ENCODE measurements around the gene CENPVL2. TPM values are rescaled to one million over a fixed set of nuclear protein-coding genes. Genes with fewer than 3 reads are reported as not detected.
"Not testable (repeated sequence)": the region's sequence is repeated elsewhere in the genome, so short reads cannot be mapped to it uniquely, and the experiment has no call there.

The CENPVL2 gene
- total RNA-seq = not detected

DNA sequence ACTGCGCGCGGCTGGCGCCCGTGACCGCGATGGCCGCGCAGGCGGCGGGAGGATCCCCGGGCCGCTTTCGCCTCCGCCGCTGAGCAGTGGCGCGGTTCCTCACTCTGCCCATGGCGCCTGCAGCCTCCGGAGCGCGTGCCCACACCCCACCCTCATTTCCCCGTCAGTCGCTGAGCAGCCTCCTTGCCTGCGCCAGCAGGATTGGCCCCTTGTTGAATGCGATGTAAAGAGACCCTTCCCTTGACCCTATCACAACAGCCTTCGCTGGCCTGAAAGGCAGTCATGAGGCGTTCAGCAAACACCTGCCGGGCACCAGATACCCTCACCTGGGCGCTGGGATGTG is at the start of gene CENPVL2:
CENPVL2 (minus strand) TSS at position 112 of the 343 bp plus-strand sequence; CDS start at position 112, 0 bp downstream.
- not testable (repeated sequence) for H3K9ac ChIP-seq (ENCODE audit: low read depth in 1 of 3, low read length in 3 of 3); H3K27me3 ChIP-seq (ENCODE audit: control insufficient read depth in 3 of 3, insufficient read depth in 3 of 3, low read length in 3 of 3); H3K9me3 ChIP-seq (ENCODE audit: control insufficient read depth in 3 of 3, low read length in 3 of 3); H3K4me3 ChIP-seq (ENCODE audit: low read length in 3 of 3); H3K27ac ChIP-seq (ENCODE audit: low read depth, low read length); H3K4me1 ChIP-seq (ENCODE audit: control insufficient read depth in 3 of 3, insufficient read depth in 3 of 3, low read length in 3 of 3); H3K36me3 ChIP-seq (ENCODE audit: control insufficient read depth in 3 of 3, insufficient read depth in 3 of 3, low read length in 3 of 3)

DNA sequence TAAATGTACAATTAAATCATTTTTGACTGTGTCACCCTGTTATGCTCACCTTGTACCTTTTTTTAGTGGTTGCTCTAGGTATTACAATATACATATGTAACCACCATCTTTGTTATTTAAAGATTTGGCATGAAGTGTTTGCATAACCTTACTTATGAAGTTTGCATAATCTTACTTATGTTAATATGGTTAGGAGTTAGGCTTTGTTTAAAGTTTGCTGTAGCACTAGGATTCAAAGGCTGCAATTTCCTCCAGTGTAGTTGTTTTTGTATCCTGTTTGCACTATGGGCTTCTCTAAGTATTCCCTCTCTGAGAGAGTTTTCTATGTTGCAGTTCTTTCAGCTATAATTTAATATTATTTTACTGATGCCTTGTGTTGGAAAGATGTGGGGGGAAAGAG is 45.6 kb upstream of the CENPVL2 start:
- no peak overlapping the region for H3K9ac ChIP-seq (ENCODE audit: low read depth in 1 of 3, low read length in 3 of 3)
- H3K27me3 ChIP-seq (ENCODE audit: control insufficient read depth in 3 of 3, insufficient read depth in 3 of 3, low read length in 3 of 3) = peaks cover 0 to 13% (median 5%) of the 10 kb centered on the region in 3 donors
- H3K9me3 ChIP-seq (ENCODE audit: control insufficient read depth in 3 of 3, low read length in 3 of 3) = no peaks in the 10 kb centered on the region
- no peak overlapping the region for H3K27ac ChIP-seq (ENCODE audit: low read depth, low read length)
- no peak overlapping the region for H3K4me3 ChIP-seq (ENCODE audit: low read length in 3 of 3)
- no peaks in the 10 kb centered on the region for H3K4me1 ChIP-seq (ENCODE audit: control insufficient read depth in 3 of 3, insufficient read depth in 3 of 3, low read length in 3 of 3)
- H3K36me3 ChIP-seq (ENCODE audit: control insufficient read depth in 3 of 3, insufficient read depth in 3 of 3, low read length in 3 of 3) = no peaks in the 10 kb centered on the region

DNA sequence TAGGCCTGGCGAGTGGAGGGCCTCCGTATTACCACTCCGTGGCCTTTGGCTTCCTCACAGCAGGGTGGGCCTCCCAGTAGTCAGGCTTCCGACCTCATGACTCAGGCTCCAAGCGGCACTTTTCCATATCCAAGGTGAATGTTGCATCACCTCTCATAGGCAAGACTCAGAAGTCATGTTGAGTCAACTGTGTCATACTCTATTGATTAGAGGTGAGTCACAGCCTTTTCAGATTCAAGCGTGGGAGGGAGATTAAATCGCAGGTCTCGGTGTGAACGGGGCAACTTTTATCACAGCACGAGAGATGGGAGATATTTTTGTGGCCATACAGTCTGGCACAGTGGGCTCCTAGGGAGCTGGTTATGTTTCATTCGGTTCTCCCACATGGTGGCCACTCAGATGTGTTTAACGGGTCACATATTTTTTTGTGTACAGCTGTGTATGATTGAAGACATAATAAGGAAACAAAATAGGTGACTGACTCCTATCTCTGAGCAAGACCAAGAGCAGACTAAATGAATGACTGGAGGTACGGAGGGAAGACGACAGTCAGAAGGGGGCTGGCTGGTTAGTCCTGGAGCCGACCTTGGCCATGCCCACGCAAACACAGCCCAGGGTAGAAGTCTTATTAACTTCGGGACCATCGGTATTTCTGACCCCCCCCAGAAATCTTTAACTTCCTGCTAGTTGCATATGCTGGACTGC is 30.5 kb upstream of the CENPVL2 start:
- not testable (repeated sequence) for H3K36me3 ChIP-seq (ENCODE audit: control insufficient read depth in 3 of 3, insufficient read depth in 3 of 3, low read length in 3 of 3); H3K27me3 ChIP-seq (ENCODE audit: control insufficient read depth in 3 of 3, insufficient read depth in 3 of 3, low read length in 3 of 3); H3K4me3 ChIP-seq (ENCODE audit: low read length in 3 of 3); H3K9ac ChIP-seq (ENCODE audit: low read depth in 1 of 3, low read length in 3 of 3); H3K27ac ChIP-seq (ENCODE audit: low read depth, low read length); H3K4me1 ChIP-seq (ENCODE audit: control insufficient read depth in 3 of 3, insufficient read depth in 3 of 3, low read length in 3 of 3); H3K9me3 ChIP-seq (ENCODE audit: control insufficient read depth in 3 of 3, low read length in 3 of 3)

DNA sequence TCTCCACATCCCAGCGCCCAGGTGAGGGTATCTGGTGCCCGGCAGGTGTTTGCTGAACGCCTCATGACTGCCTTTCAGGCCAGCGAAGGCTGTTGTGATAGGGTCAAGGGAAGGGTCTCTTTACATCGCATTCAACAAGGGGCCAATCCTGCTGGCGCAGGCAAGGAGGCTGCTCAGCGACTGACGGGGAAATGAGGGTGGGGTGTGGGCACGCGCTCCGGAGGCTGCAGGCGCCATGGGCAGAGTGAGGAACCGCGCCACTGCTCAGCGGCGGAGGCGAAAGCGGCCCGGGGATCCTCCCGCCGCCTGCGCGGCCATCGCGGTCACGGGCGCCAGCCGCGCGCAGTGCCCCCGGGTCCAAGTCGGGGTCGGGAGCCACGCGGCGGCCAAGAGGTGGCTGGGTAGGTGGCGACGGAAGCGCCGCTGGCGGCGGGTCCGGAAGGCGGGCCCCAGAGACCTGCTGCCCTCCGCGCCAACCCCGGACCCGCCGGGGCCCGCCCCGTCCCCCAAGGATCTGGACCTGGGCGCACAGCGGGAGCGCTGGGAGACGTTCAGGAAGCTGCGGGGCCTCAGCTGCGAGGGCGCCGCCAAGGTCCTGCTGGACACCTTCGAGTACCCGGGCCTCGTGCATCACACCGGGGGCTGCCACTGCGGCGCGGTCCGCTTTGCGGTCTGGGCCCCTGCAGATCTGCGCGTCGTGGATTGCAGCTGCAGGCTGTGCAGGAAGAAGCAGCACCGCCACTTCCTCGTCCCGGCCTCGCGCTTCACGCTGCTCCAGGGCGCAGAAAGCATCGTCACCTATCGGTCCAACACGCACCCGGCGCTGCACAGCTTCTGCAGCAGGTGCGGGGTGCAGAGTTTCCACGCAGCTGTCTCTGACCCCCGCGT is 27.9 kb upstream of the CENPVL2 start, which contains the start of gene CENPVL1:
CENPVL1 (plus strand) TSS at position 236 of the 888 bp plus-strand sequence; CDS start at position 236, 0 bp downstream.
- not testable (repeated sequence) for H3K36me3 ChIP-seq (ENCODE audit: control insufficient read depth in 3 of 3, insufficient read depth in 3 of 3, low read length in 3 of 3); H3K27me3 ChIP-seq (ENCODE audit: control insufficient read depth in 3 of 3, insufficient read depth in 3 of 3, low read length in 3 of 3); H3K4me1 ChIP-seq (ENCODE audit: control insufficient read depth in 3 of 3, insufficient read depth in 3 of 3, low read length in 3 of 3); H3K27ac ChIP-seq (ENCODE audit: low read depth, low read length); H3K9ac ChIP-seq (ENCODE audit: low read depth in 1 of 3, low read length in 3 of 3); H3K9me3 ChIP-seq (ENCODE audit: control insufficient read depth in 3 of 3, low read length in 3 of 3); H3K4me3 ChIP-seq (ENCODE audit: low read length in 3 of 3)

DNA sequence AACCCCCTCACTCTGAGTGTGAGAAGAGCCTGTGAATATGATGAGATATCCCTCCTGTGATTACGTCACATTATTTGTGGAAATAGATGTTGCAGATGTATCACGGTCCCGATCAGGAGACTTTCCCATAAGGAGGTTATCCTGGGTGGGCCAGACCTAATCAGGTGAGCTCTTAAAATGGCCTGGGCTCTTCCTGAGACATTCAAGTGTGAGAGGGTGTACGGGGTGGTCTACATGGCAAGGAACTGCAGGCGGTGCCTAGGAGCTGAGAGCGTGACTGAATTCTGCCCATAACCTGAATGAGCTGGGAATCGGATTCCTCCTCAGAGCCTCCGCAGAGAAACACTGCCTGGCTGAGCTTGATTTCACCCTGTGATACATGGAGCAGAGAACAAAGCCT is 14.8 kb upstream of the CENPVL2 start:
- H3K4me3 ChIP-seq (ENCODE audit: low read length in 3 of 3) = no peak overlapping the region
- H3K9ac ChIP-seq (ENCODE audit: low read depth in 1 of 3, low read length in 3 of 3) = no peak overlapping the region
- H3K9me3 ChIP-seq (ENCODE audit: control insufficient read depth in 3 of 3, low read length in 3 of 3) = no peaks in the 10 kb centered on the region
- H3K4me1 ChIP-seq (ENCODE audit: control insufficient read depth in 3 of 3, insufficient read depth in 3 of 3, low read length in 3 of 3) = no peaks in the 10 kb centered on the region
- no peak overlapping the region for H3K27ac ChIP-seq (ENCODE audit: low read depth, low read length)
- H3K27me3 ChIP-seq (ENCODE audit: control insufficient read depth in 3 of 3, insufficient read depth in 3 of 3, low read length in 3 of 3) = peaks cover 0 to 14% (median 4%) of the 10 kb centered on the region in 3 donors
- H3K36me3 ChIP-seq (ENCODE audit: control insufficient read depth in 3 of 3, insufficient read depth in 3 of 3, low read length in 3 of 3) = no peaks in the 10 kb centered on the region

DNA sequence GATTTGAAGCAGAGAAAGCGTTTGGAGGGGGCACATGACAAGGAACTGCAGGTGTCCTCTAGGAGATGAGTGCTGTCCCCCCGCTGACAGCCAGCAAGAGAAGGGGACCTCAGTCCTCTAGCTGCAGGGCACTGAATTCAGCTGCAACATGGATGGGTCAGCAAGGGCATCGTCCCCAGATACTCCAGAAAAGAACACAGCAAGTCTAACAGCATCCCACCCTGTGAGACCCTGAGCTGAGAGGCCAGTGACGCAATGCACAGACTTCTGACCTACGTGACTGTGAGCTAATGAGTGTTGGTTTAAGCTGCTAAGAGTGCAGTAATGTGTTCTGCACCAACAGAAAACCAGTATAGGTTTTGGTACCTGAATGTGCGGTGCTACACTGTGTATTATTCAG is 11.6 kb upstream of the CENPVL2 start:
- H3K9me3 ChIP-seq (ENCODE audit: control insufficient read depth in 3 of 3, low read length in 3 of 3) = no peaks in the 10 kb centered on the region
- H3K36me3 ChIP-seq (ENCODE audit: control insufficient read depth in 3 of 3, insufficient read depth in 3 of 3, low read length in 3 of 3) = no peaks in the 10 kb centered on the region
- H3K9ac ChIP-seq (ENCODE audit: low read depth in 1 of 3, low read length in 3 of 3) = no peak overlapping the region
- no peaks in the 10 kb centered on the region for H3K4me1 ChIP-seq (ENCODE audit: control insufficient read depth in 3 of 3, insufficient read depth in 3 of 3, low read length in 3 of 3)
- H3K4me3 ChIP-seq (ENCODE audit: low read length in 3 of 3) = no peak overlapping the region
- H3K27me3 ChIP-seq (ENCODE audit: control insufficient read depth in 3 of 3, insufficient read depth in 3 of 3, low read length in 3 of 3) = peaks cover 0 to 9% (median 4%) of the 10 kb centered on the region in 3 donors
- no peak overlapping the region for H3K27ac ChIP-seq (ENCODE audit: low read depth, low read length)

DNA sequence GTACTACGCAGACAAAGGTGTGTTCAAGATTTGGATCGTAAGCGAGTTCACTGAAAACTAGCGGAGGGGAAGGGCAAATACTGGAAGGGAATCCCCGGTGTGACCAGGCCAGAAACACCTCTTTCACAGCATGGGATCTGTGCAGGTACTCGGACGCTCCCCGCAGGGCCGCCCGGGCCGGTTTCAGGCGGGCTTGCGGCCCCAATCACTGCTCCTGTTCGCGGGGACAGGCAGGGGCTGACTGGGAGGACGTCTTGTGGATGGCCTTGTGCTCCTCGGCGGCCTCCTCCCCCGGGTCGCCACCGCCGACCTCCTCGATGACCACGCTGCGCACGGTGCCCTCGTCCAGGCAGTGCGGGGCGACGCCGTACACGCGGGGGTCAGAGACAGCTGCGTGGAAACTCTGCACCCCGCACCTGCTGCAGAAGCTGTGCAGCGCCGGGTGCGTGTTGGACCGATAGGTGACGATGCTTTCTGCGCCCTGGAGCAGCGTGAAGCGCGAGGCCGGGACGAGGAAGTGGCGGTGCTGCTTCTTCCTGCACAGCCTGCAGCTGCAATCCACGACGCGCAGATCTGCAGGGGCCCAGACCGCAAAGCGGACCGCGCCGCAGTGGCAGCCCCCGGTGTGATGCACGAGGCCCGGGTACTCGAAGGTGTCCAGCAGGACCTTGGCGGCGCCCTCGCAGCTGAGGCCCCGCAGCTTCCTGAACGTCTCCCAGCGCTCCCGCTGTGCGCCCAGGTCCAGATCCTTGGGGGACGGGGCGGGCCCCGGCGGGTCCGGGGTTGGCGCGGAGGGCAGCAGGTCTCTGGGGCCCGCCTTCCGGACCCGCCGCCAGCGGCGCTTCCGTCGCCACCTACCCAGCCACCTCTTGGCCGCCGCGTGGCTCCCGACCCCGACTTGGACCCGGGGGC is 567 bp downstream of the CENPVL2 start:
- H3K4me3 ChIP-seq (ENCODE audit: low read length in 3 of 3); H3K9ac ChIP-seq (ENCODE audit: low read depth in 1 of 3, low read length in 3 of 3); H3K27me3 ChIP-seq (ENCODE audit: control insufficient read depth in 3 of 3, insufficient read depth in 3 of 3, low read length in 3 of 3); H3K27ac ChIP-seq (ENCODE audit: low read depth, low read length); H3K36me3 ChIP-seq (ENCODE audit: control insufficient read depth in 3 of 3, insufficient read depth in 3 of 3, low read length in 3 of 3); H3K9me3 ChIP-seq (ENCODE audit: control insufficient read depth in 3 of 3, low read length in 3 of 3); H3K4me1 ChIP-seq (ENCODE audit: control insufficient read depth in 3 of 3, insufficient read depth in 3 of 3, low read length in 3 of 3): not testable (repeated sequence)

DNA sequence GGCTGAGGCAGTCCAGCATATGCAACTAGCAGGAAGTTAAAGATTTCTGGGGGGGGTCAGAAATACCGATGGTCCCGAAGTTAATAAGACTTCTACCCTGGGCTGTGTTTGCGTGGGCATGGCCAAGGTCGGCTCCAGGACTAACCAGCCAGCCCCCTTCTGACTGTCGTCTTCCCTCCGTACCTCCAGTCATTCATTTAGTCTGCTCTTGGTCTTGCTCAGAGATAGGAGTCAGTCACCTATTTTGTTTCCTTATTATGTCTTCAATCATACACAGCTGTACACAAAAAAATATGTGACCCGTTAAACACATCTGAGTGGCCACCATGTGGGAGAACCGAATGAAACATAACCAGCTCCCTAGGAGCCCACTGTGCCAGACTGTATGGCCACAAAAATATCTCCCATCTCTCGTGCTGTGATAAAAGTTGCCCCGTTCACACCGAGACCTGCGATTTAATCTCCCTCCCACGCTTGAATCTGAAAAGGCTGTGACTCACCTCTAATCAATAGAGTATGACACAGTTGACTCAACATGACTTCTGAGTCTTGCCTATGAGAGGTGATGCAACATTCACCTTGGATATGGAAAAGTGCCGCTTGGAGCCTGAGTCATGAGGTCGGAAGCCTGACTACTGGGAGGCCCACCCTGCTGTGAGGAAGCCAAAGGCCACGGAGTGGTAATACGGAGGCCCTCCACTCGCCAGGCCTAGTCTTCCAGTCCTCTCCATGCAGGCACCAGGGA is 2.8 kb downstream of the CENPVL2 start:
- not testable (repeated sequence) for H3K27ac ChIP-seq (ENCODE audit: low read depth, low read length); H3K9ac ChIP-seq (ENCODE audit: low read depth in 1 of 3, low read length in 3 of 3); H3K4me3 ChIP-seq (ENCODE audit: low read length in 3 of 3); H3K27me3 ChIP-seq (ENCODE audit: control insufficient read depth in 3 of 3, insufficient read depth in 3 of 3, low read length in 3 of 3); H3K36me3 ChIP-seq (ENCODE audit: control insufficient read depth in 3 of 3, insufficient read depth in 3 of 3, low read length in 3 of 3); H3K9me3 ChIP-seq (ENCODE audit: control insufficient read depth in 3 of 3, low read length in 3 of 3); H3K4me1 ChIP-seq (ENCODE audit: control insufficient read depth in 3 of 3, insufficient read depth in 3 of 3, low read length in 3 of 3)

DNA sequence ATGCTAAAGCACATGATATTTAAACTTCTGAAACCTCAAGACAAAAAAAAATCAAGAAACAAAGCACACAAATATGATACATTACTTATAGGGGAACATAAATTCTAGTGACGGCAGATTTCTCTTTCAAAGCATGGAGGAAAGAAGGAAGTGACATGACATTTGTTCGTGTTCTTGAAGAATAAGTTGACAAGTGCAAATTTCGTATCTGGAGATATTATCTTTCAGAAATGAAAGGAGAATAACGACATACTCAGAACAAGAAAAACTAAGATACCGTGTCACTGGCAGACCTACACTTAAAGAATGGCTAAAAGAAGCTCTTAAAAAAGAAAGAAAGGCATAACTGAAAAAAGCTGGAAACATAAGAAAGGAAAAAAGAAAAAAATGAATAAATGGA is 16.6 kb downstream of the CENPVL2 start:
- Histone ChIP-seq H3K27ac (ENCODE audit: low read depth, low read length) (no peak overlapping the region), H3K27me3 (ENCODE audit: control insufficient read depth in 3 of 3, insufficient read depth in 3 of 3, low read length in 3 of 3) (peaks cover 0 to 3% (median 0%) of the 10 kb centered on the region in 3 donors), H3K9ac (ENCODE audit: low read depth in 1 of 3, low read length in 3 of 3) (no peak overlapping the region)

More for the DNA sequence above, 16.6 kb downstream of the CENPVL2 start:
- no peaks in the 10 kb centered on the region for H3K36me3 ChIP-seq (ENCODE audit: control insufficient read depth in 3 of 3, insufficient read depth in 3 of 3, low read length in 3 of 3)
- H3K4me3 ChIP-seq (ENCODE audit: low read length in 3 of 3) = no peak overlapping the region
- no peaks in the 10 kb centered on the region for H3K9me3 ChIP-seq (ENCODE audit: control insufficient read depth in 3 of 3, low read length in 3 of 3)
- no peaks in the 10 kb centered on the region for H3K4me1 ChIP-seq (ENCODE audit: control insufficient read depth in 3 of 3, insufficient read depth in 3 of 3, low read length in 3 of 3)

All from skeletal muscle tissue (tissue), 4 donors.